K562 (cell line): ENCODE results near the gene PON3. TPM values are rescaled to one million over a fixed set of nuclear protein-coding genes. Genes with fewer than 3 reads are reported as not detected.

ENCODE experiments used
- ATAC-seq: fragments of 200-7000 bp; cut with Tn5 transposase; 3 replicates; pipeline ENCODE4 v1.9.1; 2020; ENCODE audit warnings: moderate library complexity
- BruUV-seq: library from RNA; stranded (reverse); fragments of 400-500 nt; replicated peaks from 2 replicates; lab custom pipeline; 2021; lab: Mats Ljungman, UMichigan
- CTCF ChIA-PET: fragments of 300-600 bp; formaldehyde crosslinking; extraction: SDS; loops from one replicate; lab custom pipeline; 2021; ENCODE audit warnings: low intra/inter-chr PET ratio; lab: Yijun Ruan, JAX
- POLR2A ChIA-PET: fragments of 300-600, 350-650 bp; sonication (Branson Sonifier 250); formaldehyde crosslinking; extraction: SDS; loops from one replicate; lab custom pipeline; 2021; ENCODE audit warnings: antibody characterized with exemption, inconsistent platforms; lab: Yijun Ruan, JAX
- DNase-seq, 4 experiments: peaks; one replicate each; pipeline versions ENCODE4 v3.0.0 to v3.0.0-alpha.2; 2011 to 2018; ENCODE audit warnings: low spot score in 3 of 4, mixed read lengths in 3 of 4; ENCODE audit errors: extremely low read depth in 1 of 4
- FAIRE-seq: peaks from 2 replicates; lab custom pipeline; 2011; peaks lifted over from hg19 to GRCh38; lab: Jason Lieb, UNC
- H2AFZ ChIP-seq: 2 replicates; pipeline ENCODE4 v1.6.0; 2011; ENCODE audit warnings: low read depth, low read length, control low read depth, inconsistent platforms
- H3K27ac ChIP-seq: fragments of 200-600 bp; 3 replicates; pipeline ENCODE4 v1.8.0; 2011; ENCODE audit warnings: low read depth, mild to moderate bottlenecking, control low read depth, inconsistent platforms, low read length, moderate library complexity, mixed read lengths; ENCODE audit errors: extremely low read depth
- H3K27me3 ChIP-seq, 2 experiments: fragments of 300-600 bp in 1 of 2; 2 replicates in 1 of 2; 3 replicates in 1 of 2; pipeline versions ENCODE4 v1.6.0 to v1.8.0; 2011; ENCODE audit warnings: inconsistent platforms in 2 of 2, low read length in 2 of 2, mild to moderate bottlenecking in 1 of 2, mixed read lengths in 1 of 2, moderate library complexity in 1 of 2; ENCODE audit not compliant: control insufficient read depth in 2 of 2, insufficient read depth in 2 of 2
- H3K36me3 ChIP-seq: fragments of 300-600 bp; 3 replicates; pipeline ENCODE4 v1.8.0; 2011; ENCODE audit warnings: mild to moderate bottlenecking, low read length, inconsistent platforms; ENCODE audit not compliant: control insufficient read depth, insufficient read depth
- H3K4me1 ChIP-seq, 2 experiments: fragments of 200-600 bp in 1 of 2; replicated peaks in 1 of 2; 2 replicates in 1 of 2; 3 replicates in 1 of 2; pipeline versions ENCODE4 v1.5.1 to v1.8.0; 2011; ENCODE audit warnings: inconsistent platforms in 2 of 2, low read length in 2 of 2, mild to moderate bottlenecking in 1 of 2, mixed read lengths in 1 of 2, moderate library complexity in 1 of 2; ENCODE audit not compliant: control insufficient read depth in 2 of 2, insufficient read depth in 2 of 2
- H3K4me2 ChIP-seq: 2 replicates; pipeline ENCODE4 v1.6.1; 2011; ENCODE audit warnings: low read length, control low read depth, inconsistent platforms, mixed read lengths; ENCODE audit not compliant: insufficient read depth
- H3K4me3 ChIP-seq: fragments of 200-600 bp; sonication (generic), shearing (Covaris generic); 2 replicates; pipeline ENCODE4 v1.5.1; 2016; ENCODE audit warnings: control low read depth, inconsistent platforms
- H3K79me2 ChIP-seq: fragments of 200-600 bp; 3 replicates; pipeline ENCODE4 v1.8.0; 2011; ENCODE audit warnings: low read length, inconsistent platforms; ENCODE audit not compliant: control insufficient read depth, insufficient read depth
- H3K9ac ChIP-seq, 2 experiments: 2 replicates each; pipeline versions ENCODE4 v1.6.0 to v1.6.1; 2011; ENCODE audit warnings: low read depth in 2 of 2, low read length in 2 of 2, control low read depth in 1 of 2, inconsistent platforms in 1 of 2, mild to moderate bottlenecking in 1 of 2, mixed read lengths in 1 of 2; ENCODE audit not compliant: insufficient read depth in 1 of 2
- H3K9me1 ChIP-seq: one replicate; pipeline ENCODE4 v1.6.0; 2011; ENCODE audit warnings: inconsistent platforms, mild to moderate bottlenecking, low read length, moderate library complexity; ENCODE audit not compliant: control insufficient read depth, insufficient read depth
- H3K9me3 ChIP-seq: replicated peaks from 2 replicates; pipeline ENCODE4 v1.5.1; 2011; ENCODE audit warnings: low read depth, low read length, inconsistent platforms; ENCODE audit not compliant: control insufficient read depth, insufficient read depth
- H4K20me1 ChIP-seq: replicated peaks from 2 replicates; pipeline ENCODE4 v1.6.1; 2011; ENCODE audit warnings: low read length, inconsistent platforms, mixed read lengths; ENCODE audit not compliant: control insufficient read depth, insufficient read depth
- ELF4 ChIP-seq: fragments of 450-650 bp; formaldehyde crosslinking; IDR thresholded peaks from 2 replicates; pipeline ENCODE4 v1.4.0; 2022; ENCODE audit warnings: missing genetic modification characterization
- KAT8 ChIP-seq: fragments of 450-650 bp; IDR thresholded peaks from 2 replicates; pipeline ENCODE4 v1.6.1; 2016; ENCODE audit warnings: low read depth, mild to moderate bottlenecking
- UBTF ChIP-seq, 2 experiments: IDR thresholded peaks; 2 replicates each; pipeline ENCODE4 v1.6.1; 2012; ENCODE audit warnings: improper control_type of control experiment in 2 of 2, low read depth in 2 of 2, low read length in 2 of 2, borderline replicate concordance in 1 of 2
- WGBS: fragments of 100-300 bp; shearing (Covaris generic); methylation state at CpG from one replicate; pipeline ENCODE4 v1.1.6; 2016; ENCODE audit warnings: low coverage, mixed read lengths; ENCODE audit not compliant: insufficient coverage; ENCODE audit errors: missing lambda C conversion rate; 5-methylcytosine and 5-hydroxymethylcytosine counted together
- in situ Hi-C: fragments of 300-500 bp; cut with MboI; formaldehyde crosslinking; loops from 4 replicates; pipeline ENCODE4 v1.15.0; 2018; ENCODE audit warnings: inconsistent platforms, mixed read lengths
- intact Hi-C: fragments of 100-400 bp; cut with micrococcal nuclease; formaldehyde crosslinking; loops from 2 replicates; pipeline ENCODE4 v1.14.2; 2022
- polyA plus RNA-seq, 8 experiments: library from polyadenylated mRNA; depleted of rRNA in 4 of 8; stranded (reverse) in 5 of 8; unstranded in 3 of 8; fragments of >200 nt; fragmentation: Nextera tagmentation in 2 of 8; fragmentation: Illumina TruSeq in 1 of 8; extraction: Ambion mirVana in 2 of 8; extraction: Trizol in 1 of 8; gene quantifications; 2 replicates each; pipeline versions ENCODE4 v1.2.1 to v1.2.3, GENCODE V29; 2011 to 2014; ENCODE audit warnings: inconsistent platforms in 1 of 8, missing spikeins in 1 of 8
- total RNA-seq, 7 experiments: library from RNA; depleted of rRNA in 6 of 7; stranded (reverse); fragments of >200 nt in 6 of 7; fragmentation: Illumina TruSeq in 2 of 7; extraction: Trizol in 2 of 7; gene quantifications; 2 replicates each; pipeline versions ENCODE4 v1.2.1 to v1.2.3, GENCODE V29; 2011 to 2021; ENCODE audit warnings: low replicate concordance in 1 of 7

Gene PON3
- total and polyA plus RNA-seq, 9 of the 15 experiments (the other 6 are each of a cell fraction or from before 2014, with no cell fraction given), result 0.15 to 0.38 (median 0.18) TPM; not detected in 6

- no peaks in the 10 kb centered on the region for H3K27me3 ChIP-seq
- H4K20me1 ChIP-seq, result no peaks in the 10 kb centered on the region
- in situ Hi-C loops (no loop called here), intact Hi-C loops (no loop called here)
- no peaks in the 10 kb centered on the region for H3K79me2 ChIP-seq
- H3K4me2 ChIP-seq, result no peak overlapping the region
- no peak overlapping the region for H2AFZ ChIP-seq
- ChIA-PET CTCF (no interaction called here), POLR2A (interaction anchor here (1.5 kb wide), 1 partner anchor 15 kb away, joined by 3 read pairs; no protein-coding TSS in a partner anchor)
- FAIRE-seq (no peak), DNase-seq (no peak), ATAC-seq (no peak)
- no peaks in the 10 kb centered on the region for H3K4me1 ChIP-seq
- H3K9me3 ChIP-seq, result no peaks in the 10 kb centered on the region
- no peak overlapping the region for H3K4me3 ChIP-seq
- BruUV-seq, result no TSS peak
- WGBS, result 46% methylated on average over 2 of the region's 2 CpGs
- H3K9me1 ChIP-seq, result no peaks in the 10 kb centered on the region
- no peak overlapping the region for H3K9ac ChIP-seq
- peaks cover 8% of the 10 kb centered on the region; the same call in 2 of the 3 replicates for H3K36me3 ChIP-seq
- TF ChIP-seq KAT8, result no peak
- no peak for TF ChIP-seq UBTF (IDR thresholded peaks at IDR 0.05; ENCODE audit: borderline replicate concordance in 1 of 2, low read depth in 2 of 2, low read length in 2 of 2)
- no peak for TF ChIP-seq ELF4 (CRISPR knock-in tag)
- H3K27ac ChIP-seq, result no peak overlapping the region
Measured at GRCh38 chr7:95425694-95426093, 29.5 kb upstream of the PON3 start.
